SK-N-MC (cell line): ENCODE data around the gene TLN1.

Source experiments
- EZH2 ChIP-seq: fragments of 200-600 bp; sonication (generic); IDR thresholded peaks from one replicate; pipeline ENCODE4 v1.6.1; 2017; ENCODE audit warnings: antibody characterized with exemption
- FOXP2 ChIP-seq: optimal IDR thresholded peaks from 2 replicates; pipeline ENCODE3; 2011; ENCODE audit warnings: mild to moderate bottlenecking, moderate library complexity; ENCODE audit not compliant: insufficient read depth; ENCODE audit errors: extremely low read length, control extremely low read depth
- POLR2AphosphoS5 ChIP-seq: IDR thresholded peaks from 2 replicates; pipeline ENCODE4 v1.6.1; 2012; ENCODE audit warnings: mild to moderate bottlenecking, low read depth, low read length, borderline replicate concordance

GRCh38 chr9:35658968-35659220 lies 73.1 kb downstream of the TLN1 start:
- TF ChIP-seq POLR2AphosphoS5 (no peak), EZH2 (no peak), FOXP2 (no peak)
